Stomach smooth muscle (tissue), 2 donors: ENCODE results near the gene PPP1R15B.
A peak's percentile ranks its signal among the peaks of the same experiment; 100 is the strongest.

Experiments
- H3K27ac ChIP-seq: one replicate; pipeline ENCODE4 v1.7.0; 2013; ENCODE audit warnings: mild to moderate bottlenecking, low read length, inconsistent platforms
- H3K27me3 ChIP-seq, 2 donors: one replicate each; pipeline ENCODE4 v1.7.0; 2013; ENCODE audit warnings: low read length in 2 of 2; ENCODE audit not compliant: insufficient read depth in 2 of 2, control insufficient read depth in 1 of 2
- H3K36me3 ChIP-seq, 2 donors: one replicate each; pipeline ENCODE4 v1.7.0; 2013; ENCODE audit warnings: low read length in 2 of 2; ENCODE audit not compliant: control insufficient read depth in 2 of 2, insufficient read depth in 2 of 2
- H3K4me1 ChIP-seq: one replicate; pipeline ENCODE4 v1.7.0; 2013; ENCODE audit warnings: low read length; ENCODE audit not compliant: control insufficient read depth, insufficient read depth
- H3K4me3 ChIP-seq, 2 donors: one replicate each; pipeline ENCODE4 v1.7.0; 2013; ENCODE audit warnings: low read length in 2 of 2
- H3K9ac ChIP-seq, 2 donors: one replicate each; pipeline ENCODE4 v1.7.0; 2013; ENCODE audit warnings: low read length in 2 of 2, mild to moderate bottlenecking in 1 of 2
- H3K9me3 ChIP-seq, 2 donors: one replicate each; pipeline ENCODE4 v1.7.0; 2013; ENCODE audit warnings: low read length in 2 of 2; ENCODE audit not compliant: control insufficient read depth in 2 of 2
- donor health status: healthy.
- donor health status: Pancreatic carcinoma.

The PPP1R15B gene

DNA sequence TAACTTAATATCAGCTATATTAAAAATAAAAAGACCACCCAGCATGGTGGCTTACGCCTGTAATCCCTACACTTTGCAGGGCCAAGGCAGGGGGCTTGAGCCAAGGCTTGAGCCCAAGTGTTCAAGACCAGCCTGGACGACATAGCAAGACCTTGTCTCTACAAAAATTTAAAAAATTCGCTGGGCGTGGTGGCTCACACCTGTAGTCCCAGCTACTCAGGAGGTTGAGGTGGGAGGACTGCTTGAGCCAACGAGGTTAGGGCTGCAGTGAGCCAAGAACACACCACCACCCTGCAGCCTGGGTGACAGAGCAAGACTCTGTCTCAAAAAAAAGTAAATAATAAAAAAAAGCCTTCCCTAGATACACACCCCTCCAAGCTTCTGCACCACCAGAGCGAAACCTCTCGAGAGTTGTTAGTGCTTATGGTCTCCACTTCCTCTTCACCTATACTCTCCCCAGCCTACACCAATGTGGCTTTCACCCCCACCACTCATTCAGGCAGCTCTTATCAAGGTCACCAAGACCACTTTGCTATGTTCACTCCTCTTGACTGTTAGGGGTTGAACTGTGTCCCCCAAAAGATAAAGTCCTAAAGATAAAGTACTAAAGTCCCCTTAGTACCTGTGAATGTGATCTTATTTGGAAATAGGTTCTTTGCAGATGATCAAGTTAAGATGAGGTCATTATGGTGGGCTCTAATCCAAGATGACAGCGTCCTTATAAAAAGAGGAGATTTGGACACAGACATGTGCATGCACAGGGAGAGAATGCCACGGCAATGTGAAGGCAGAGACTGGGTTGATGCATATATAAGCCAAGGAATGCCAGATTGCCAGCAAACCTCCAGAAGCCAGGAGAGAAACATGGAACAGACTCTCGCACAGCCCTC, 6.8 kb upstream of the PPP1R15B start:
- Histone ChIP-seq H3K36me3 (peaks cover 0 to 4% of the 10 kb centered on the region in 2 donors), H3K27me3 (no peaks in the 10 kb centered on the region), H3K4me3 (no peak overlapping the region), H3K9me3 (no peaks in the 10 kb centered on the region), H3K4me1 (peaks cover 18% of the 10 kb centered on the region), H3K9ac (no peak overlapping the region), H3K27ac (peak overlapping the region; percentile 79)

DNA sequence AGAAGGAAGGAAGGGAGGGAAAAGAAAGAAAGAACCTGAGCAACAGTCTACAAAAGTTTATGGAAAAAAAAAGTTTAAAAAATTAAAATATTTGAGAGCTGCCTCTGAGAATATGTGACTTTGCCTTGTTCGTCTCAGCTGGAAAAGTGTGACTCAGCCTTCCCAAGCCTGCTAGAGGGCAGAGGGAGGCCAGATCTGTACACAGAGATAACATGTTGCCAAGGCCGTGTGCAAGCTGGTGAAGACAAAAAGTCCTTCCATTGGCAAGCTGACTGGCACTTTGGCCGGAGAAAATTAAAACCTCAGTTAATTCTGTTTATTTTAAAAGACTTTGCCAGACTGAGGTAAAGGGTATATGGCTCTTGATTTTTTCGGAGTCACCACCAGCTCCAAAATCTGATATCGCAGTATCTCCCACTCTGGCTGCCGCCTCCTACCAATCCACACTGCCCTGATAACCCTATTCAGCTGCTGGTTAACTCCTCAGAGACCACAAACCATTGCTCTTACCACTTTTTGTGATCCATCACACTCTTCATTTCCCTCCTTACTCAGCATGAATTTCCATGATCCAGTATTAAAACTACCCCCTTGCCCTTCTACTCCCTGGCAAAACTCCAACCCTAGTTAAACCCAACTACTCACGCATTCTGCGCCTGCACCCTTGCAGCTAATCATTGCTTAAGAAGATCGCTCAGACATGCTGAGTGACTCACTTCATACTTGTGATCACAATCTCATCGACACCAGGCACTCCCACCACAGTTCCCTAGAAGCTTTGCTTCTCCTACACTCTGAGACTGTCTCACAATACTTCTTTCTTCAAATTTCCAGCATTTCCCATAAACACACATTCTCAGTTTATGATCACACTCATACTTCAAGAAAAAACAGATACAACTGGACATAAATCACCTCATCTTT, 5.7 kb upstream of the PPP1R15B start:
- peaks cover 0 to 3% of the 10 kb centered on the region in 2 donors for H3K36me3 ChIP-seq
- peak overlapping the region; percentile 79 for H3K27ac ChIP-seq
- H3K9me3 ChIP-seq, result no peaks in the 10 kb centered on the region
- peak overlapping the region; percentile 36 to 39 for H3K9ac ChIP-seq
- H3K27me3 ChIP-seq, result no peaks in the 10 kb centered on the region
- H3K4me1 ChIP-seq, result peaks cover 15% of the 10 kb centered on the region
- peak overlapping the region in 1 of 2 donors; percentile 24 for H3K4me3 ChIP-seq

DNA sequence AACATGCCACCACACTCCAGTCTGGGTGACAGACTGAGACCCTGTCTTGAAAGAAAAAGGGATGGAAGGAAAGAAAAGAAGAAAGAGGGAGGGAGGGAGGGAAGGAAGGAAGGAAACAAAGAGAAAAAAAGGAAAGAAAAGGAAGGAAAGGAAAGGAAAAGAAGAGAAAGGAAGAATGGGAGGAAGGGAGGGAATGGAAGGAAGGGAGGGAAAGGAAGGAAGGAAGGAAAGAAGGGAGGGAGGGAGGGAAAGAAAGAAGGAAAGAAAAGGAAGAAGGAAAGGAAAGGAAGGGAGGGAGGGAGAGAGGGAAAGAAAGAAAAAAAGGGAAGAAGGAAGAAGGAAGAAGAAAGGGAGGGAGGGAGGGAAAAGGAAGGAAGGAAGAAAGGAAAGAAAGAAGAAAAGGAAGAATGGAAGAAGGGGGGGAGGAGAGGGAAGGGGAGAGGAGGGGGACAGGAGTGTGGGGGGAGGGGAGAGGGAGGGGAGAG, 5.0 kb upstream of the PPP1R15B start:
- H3K36me3 ChIP-seq, result peaks cover 0 to 3% of the 10 kb centered on the region in 2 donors
- H3K9me3 ChIP-seq, result no peaks in the 10 kb centered on the region
- peak overlapping the region; percentile 79 for H3K27ac ChIP-seq
- H3K9ac ChIP-seq, result no peak overlapping the region
- H3K4me3 ChIP-seq, result no peak overlapping the region
- peaks cover 15% of the 10 kb centered on the region for H3K4me1 ChIP-seq
- H3K27me3 ChIP-seq, result no peaks in the 10 kb centered on the region

DNA sequence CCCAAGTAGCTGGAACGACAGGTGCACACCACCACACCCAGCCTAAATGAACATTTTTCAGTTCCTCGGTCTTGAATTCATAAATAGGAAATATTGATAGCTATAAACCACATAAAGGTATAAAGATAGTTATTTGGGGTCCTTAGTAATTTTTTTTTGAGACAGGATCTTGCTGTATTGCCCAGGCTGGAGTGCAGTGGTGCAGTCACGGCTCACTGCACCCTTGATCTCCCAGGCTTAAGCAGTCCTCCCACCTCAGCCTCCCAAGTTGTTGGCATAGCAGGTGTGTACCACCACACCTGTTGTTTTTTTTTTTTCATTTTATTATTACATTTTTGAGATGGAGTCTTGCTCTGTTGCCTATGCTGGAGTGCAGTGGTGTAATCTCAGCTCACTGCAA, 3.7 kb upstream of the PPP1R15B start:
- Histone ChIP-seq H3K9me3 (no peaks in the 10 kb centered on the region), H3K4me1 (peaks cover 15% of the 10 kb centered on the region), H3K4me3 (no peak overlapping the region), H3K36me3 (no peaks in the 10 kb centered on the region), H3K9ac (no peak overlapping the region), H3K27me3 (no peaks in the 10 kb centered on the region), H3K27ac (no peak overlapping the region)

DNA sequence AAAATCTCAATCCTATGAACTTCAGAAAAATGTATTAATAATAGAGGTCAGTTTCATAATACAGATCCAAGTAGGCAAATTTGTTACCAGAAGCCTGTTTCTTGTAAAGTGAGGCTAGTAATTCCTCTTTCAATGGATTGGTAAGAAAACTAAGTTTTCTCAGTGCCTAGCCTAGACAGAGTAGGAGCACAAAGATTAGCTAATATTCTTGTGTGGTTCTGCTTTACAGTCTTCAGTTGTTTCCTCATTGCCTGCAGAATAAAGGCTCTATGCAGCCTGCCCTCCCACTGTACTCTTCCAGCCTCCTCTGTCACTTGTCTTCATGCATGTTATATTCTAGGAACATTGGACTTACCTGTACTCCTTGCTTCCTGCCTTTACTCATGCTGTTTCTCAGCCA, 2.4 kb upstream of the PPP1R15B start:
- no peaks in the 10 kb centered on the region for H3K9me3 ChIP-seq
- no peak overlapping the region for H3K4me3 ChIP-seq
- H3K27ac ChIP-seq, result no peak overlapping the region
- no peaks in the 10 kb centered on the region for H3K36me3 ChIP-seq
- peaks cover 15% of the 10 kb centered on the region for H3K4me1 ChIP-seq
- H3K27me3 ChIP-seq, result no peaks in the 10 kb centered on the region
- H3K9ac ChIP-seq, result no peak overlapping the region

DNA sequence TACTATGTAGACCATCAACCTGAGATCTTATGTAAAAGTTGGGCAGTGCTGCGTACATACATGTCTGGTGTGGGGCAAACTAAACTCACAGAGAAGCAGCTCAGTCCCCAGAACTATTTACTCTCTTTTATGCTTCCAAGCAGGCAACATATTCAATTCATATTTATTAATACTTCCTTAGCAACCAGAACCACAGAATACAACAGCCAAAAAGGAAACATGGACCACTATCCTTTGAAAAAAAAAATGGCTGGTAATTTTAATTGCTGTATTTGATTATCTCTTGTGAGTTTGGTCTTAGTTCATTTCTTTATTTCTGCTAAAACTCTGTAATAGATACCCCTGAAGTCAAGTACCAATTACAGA, 1.5 kb upstream of the PPP1R15B start:
- peak overlapping the region; percentile 99 for H3K27ac ChIP-seq
- no peak overlapping the region for H3K4me3 ChIP-seq
- H3K4me1 ChIP-seq, result peaks cover 7% of the 10 kb centered on the region

DNA sequence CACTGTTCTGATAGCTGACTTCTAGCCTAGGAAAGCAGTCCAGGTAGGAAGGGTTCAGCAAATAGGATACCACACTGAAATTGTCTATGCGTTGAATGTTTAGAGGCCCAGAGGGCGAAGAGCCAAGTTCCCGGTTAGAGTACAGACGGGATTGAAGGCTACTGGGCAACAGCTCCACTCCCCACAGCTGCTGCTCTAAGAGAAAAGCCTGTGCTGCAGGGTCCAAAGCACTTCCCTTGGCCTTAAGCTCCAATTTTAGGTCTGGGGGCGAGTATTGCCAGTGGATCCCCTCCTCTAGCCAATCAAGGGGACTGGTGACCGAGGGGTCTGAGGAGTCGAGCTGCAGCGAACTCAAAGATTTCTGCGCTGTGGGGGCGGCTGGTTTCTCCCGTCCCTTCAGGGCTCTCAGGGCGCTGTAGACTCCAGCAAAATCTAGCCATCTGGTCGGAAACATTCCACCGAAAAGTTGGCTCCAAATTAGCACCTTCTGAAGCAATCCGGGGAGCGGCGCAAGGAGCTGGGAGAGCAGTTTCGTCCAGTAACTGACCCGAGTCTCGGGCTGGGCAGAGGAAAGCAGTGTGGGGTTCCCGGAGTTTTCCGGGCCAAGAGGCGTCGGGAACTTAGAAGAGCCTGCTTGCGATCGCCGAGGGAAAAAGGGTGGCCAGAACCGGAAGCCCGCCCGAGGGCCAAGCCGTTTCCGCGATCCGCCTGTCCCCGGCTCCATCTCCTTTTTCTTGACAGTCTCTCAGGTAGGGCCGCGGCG, 748 bp downstream of the PPP1R15B start:
- Histone ChIP-seq H3K27me3 (no peaks in the 10 kb centered on the region), H3K9ac (peak overlapping the region; percentile 100), H3K27ac (peak overlapping the region; percentile 99), H3K4me3 (peak overlapping the region; percentile 97 to 99), H3K4me1 (peaks cover 6% of the 10 kb centered on the region), H3K36me3 (peaks cover 0 to 2% of the 10 kb centered on the region in 2 donors), H3K9me3 (no peaks in the 10 kb centered on the region)

More for the DNA sequence above, 1.5 kb upstream of the PPP1R15B start:
- H3K27me3 ChIP-seq, result no peaks in the 10 kb centered on the region
- no peaks in the 10 kb centered on the region for H3K36me3 ChIP-seq
- no peaks in the 10 kb centered on the region for H3K9me3 ChIP-seq
- no peak overlapping the region for H3K9ac ChIP-seq

DNA sequence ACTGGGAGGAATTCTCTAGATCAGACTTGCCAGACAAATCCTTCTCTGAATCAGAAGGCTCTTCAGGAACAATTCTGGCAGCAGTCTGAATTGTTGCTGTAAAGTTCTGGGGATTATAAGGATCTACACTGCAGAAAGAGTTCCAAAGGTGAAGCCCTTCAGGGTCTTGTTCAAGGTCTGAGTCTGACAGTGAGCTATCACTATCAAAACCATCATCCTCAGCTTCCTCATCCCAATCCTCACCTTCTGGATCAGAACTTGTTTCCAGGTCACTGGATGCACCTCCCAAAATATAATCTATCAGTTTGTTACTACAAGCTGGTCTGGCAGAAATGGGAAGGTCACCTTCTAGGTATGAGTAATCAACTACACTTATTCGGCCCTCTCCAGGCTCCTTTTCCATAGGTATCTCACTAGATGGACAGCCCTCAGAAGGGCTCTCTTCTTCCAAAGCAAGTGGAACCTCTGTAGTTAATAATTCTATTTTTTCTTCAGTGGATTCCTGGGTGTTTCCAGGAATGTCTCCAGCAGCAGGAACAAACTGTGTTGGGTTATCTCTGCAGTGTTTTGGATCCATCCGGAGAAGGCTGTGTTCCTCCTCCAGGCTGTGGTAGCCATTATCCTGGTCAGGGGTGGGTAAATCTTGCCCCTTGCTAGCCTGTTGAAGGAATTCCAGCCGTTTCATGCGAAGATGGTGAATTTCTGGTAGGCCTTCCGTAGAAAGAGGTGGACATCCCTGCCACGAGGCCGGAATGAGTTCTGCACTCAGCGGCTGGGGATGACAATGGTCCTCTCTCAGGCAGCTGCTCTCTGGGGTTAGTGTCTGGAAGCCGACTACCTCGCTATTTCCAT, 1.6 kb downstream of the PPP1R15B start:
- H3K9me3 ChIP-seq, result no peaks in the 10 kb centered on the region
- peak overlapping the region; percentile 100 for H3K9ac ChIP-seq
- peaks cover 7% of the 10 kb centered on the region for H3K4me1 ChIP-seq
- peak overlapping the region; percentile 99 for H3K27ac ChIP-seq
- peak overlapping the region; percentile 97 to 99 for H3K4me3 ChIP-seq
- H3K36me3 ChIP-seq, result peaks cover 0 to 5% of the 10 kb centered on the region in 2 donors
- H3K27me3 ChIP-seq, result no peaks in the 10 kb centered on the region

DNA sequence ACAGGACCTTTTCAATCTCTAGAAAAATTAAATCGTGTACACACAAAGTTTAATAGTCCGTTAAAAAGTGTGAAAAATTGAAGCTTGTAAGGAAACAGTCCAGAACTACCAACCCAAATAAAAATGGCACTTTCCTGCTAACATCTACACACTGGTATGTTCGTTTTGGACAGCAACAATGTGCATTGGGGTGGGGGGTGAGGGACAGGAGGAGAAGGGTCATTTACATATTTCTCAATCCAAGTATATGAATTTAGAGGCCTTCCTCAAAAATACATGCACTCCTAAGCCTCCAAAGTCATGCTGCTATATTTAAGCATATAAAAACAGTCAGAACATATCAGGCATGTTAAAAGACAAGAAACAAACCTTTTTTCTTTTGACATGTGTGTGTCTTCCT, 2.5 kb downstream of the PPP1R15B start:
- Histone ChIP-seq H3K36me3 (peaks cover 5 to 14% of the 10 kb centered on the region in 2 donors), H3K27ac (peak overlapping the region; percentile 99), H3K9me3 (no peaks in the 10 kb centered on the region), H3K4me1 (peaks cover 7% of the 10 kb centered on the region), H3K27me3 (no peaks in the 10 kb centered on the region), H3K4me3 (peak overlapping the region; percentile 97 to 99), H3K9ac (peak overlapping the region; percentile 100)
